Measurements from ENCODE around the gene TNS1. TPM values are rescaled to one million over a fixed set of nuclear protein-coding genes. Genes with fewer than 3 reads are reported as not detected.

The TNS1 gene
- total RNA-seq, 2 donors from 2014 or later, result 168 to 174 TPM

DNA sequence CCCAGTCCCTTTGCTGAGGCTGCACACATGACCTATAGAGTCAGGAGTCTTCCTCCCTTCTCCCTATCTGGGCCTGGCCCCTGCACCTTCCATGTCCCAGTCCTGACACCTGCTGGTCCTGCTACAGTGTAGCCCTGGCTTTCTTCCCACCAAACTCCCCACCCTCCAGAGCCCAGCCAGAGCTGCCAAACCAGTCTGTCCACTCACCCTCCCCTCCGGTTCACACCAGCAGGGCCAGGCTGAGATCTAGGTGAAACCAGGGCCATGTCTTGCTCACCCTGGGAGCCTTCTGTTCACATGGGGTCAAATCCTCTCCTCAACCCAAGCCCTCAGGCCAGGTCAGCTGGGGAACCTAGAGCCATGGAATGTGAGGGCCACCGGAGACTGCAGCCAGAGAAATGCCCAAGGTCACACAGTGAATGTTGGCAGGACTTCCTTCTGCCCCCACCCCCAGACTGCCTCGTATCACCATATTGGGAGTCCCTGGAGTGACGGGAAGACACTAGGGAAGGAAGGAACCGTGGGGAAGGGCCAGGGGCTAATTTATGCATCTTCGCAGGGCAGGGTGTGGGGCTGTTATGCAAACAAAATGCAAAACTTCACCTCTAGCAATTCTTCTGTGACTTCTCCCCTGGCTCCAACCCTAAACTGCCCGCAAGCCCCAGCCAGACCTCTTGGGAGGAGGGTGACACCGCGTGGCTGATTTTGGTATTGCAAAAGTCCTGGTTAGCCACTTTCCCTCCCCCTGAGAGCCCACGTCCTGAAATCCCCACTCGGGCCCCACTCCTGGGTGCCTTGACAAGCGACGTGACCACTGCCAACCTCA is 14.6 kb downstream of the TNS1 start:
- Histone ChIP-seq H3K36me3 (replicated peaks in 1 of 2; ENCODE audit: insufficient read depth in 1 of 2, low read depth in 2 of 2) (peaks cover 0 to 2% of the 10 kb centered on the region in 2 donors), H3K27me3 (no peaks in the 10 kb centered on the region), H3K9me3 (no peaks in the 10 kb centered on the region), H3K4me1 (peaks cover 60% of the 10 kb centered on the region), H3K4me3 (no peak overlapping the region), H3K27ac (peak overlapping the region; percentile 82 to 97 (median 87))
- ATAC-seq (peak; percentile 96), DNase-seq (peak; percentile 96 to 98 (median 97))
- intact Hi-C loops (cut with DNase I), result loop anchor here (5.0 kb wide), 1 partner anchor 101 kb away; no protein-coding TSS in a partner anchor
- WGBS, 2 donors, result 4% methylated on average over 8 to 13 of the region's 13 CpGs
- TF ChIP-seq CTCF (IDR thresholded peaks at IDR 0.05), result peak; percentile 74 to 93 (median 90)
- peak in 1 of 3 donors; percentile 22 for TF ChIP-seq POLR2A (IDR thresholded peaks at IDR 0.05)

- WGBS, 2 donors, result 75 to 78% methylated on average over 3 to 4 of the region's 4 CpGs
- ATAC-seq, result no peak
- DNase-seq, result peak in 1 of 4 donors; percentile 5
- Histone ChIP-seq H3K27ac (peak overlapping the region; percentile 82 to 97 (median 87)), H3K36me3 (replicated peaks in 1 of 2; ENCODE audit: insufficient read depth in 1 of 2, low read depth in 2 of 2) (peaks cover 0 to 2% of the 10 kb centered on the region in 2 donors), H3K9me3 (no peaks in the 10 kb centered on the region), H3K4me3 (no peak overlapping the region), H3K27me3 (no peaks in the 10 kb centered on the region), H3K4me1 (peaks cover 53% of the 10 kb centered on the region)
- TF ChIP-seq CTCF (IDR thresholded peaks at IDR 0.05) (no peak), POLR2A (IDR thresholded peaks at IDR 0.05) (no peak)
- intact Hi-C loops (cut with DNase I), result loop anchor here (5.0 kb wide), 1 partner anchor 100 kb away; no protein-coding TSS in a partner anchor
Measured at GRCh38 chr2:217987391-217987790, 15.4 kb downstream of the TNS1 start.

GRCh38 chr2:217986256-217986961 is 16.4 kb downstream of the TNS1 start:
- TF ChIP-seq CTCF (IDR thresholded peaks at IDR 0.05) (no peak), POLR2A (IDR thresholded peaks at IDR 0.05) (no peak)
- H3K4me3 ChIP-seq, result no peak overlapping the region
- H3K27ac ChIP-seq, result peak overlapping the region in 1 of 4 donors; percentile 91
- DNase-seq (peak in 1 of 4 donors; percentile 5), ATAC-seq (no peak)
- peaks cover 0 to 2% of the 10 kb centered on the region in 2 donors for H3K36me3 ChIP-seq (replicated peaks in 1 of 2; ENCODE audit: insufficient read depth in 1 of 2, low read depth in 2 of 2)
- 82 to 83% methylated on average over 11 to 16 of the region's 16 CpGs for WGBS, 2 donors
- no peaks in the 10 kb centered on the region for H3K9me3 ChIP-seq
- H3K27me3 ChIP-seq, result no peaks in the 10 kb centered on the region
- intact Hi-C loops (cut with DNase I), result loop anchor here (5.0 kb wide), 1 partner anchor 99 kb away; no protein-coding TSS in a partner anchor
- H3K4me1 ChIP-seq, result peaks cover 50% of the 10 kb centered on the region

GRCh38 chr2:217983276-217984233 is 19.2 kb downstream of the TNS1 start:
- DNase-seq, result peak in 1 of 4 donors; percentile 4
- intact Hi-C loops (cut with DNase I), result loop anchor here (5.0 kb wide), 2 partner anchors 36 to 86 kb away; no protein-coding TSS in a partner anchor
- ATAC-seq, result no peak
- no peak overlapping the region for H3K27ac ChIP-seq
- no peaks in the 10 kb centered on the region for H3K27me3 ChIP-seq
- TF ChIP-seq CTCF (IDR thresholded peaks at IDR 0.05) (no peak), POLR2A (IDR thresholded peaks at IDR 0.05) (no peak)
- H3K9me3 ChIP-seq, result no peaks in the 10 kb centered on the region
- peaks cover 54% of the 10 kb centered on the region for H3K4me1 ChIP-seq
- 78 to 85% methylated on average over 13 to 20 of the region's 20 CpGs for WGBS, 2 donors
- no peaks in the 10 kb centered on the region for H3K36me3 ChIP-seq (replicated peaks in 1 of 2; ENCODE audit: insufficient read depth in 1 of 2, low read depth in 2 of 2)
- H3K4me3 ChIP-seq, result no peak overlapping the region
